Sigmoid colon (tissue), 7 donors: ENCODE data around the gene TAF11L14. TPM values are rescaled to one million over a fixed set of nuclear protein-coding genes. Genes with fewer than 3 reads are reported as not detected.

ENCODE experiments used
- DNase-seq: peaks from one replicate; pipeline ENCODE4 v3.0.0-alpha.2; 2019
- H3K27ac ChIP-seq, 4 donors: fragments of 200-600 bp; sonication (generic); one replicate each; pipeline ENCODE4 v1.5.1; 2016 to 2019; ENCODE audit warnings: mild to moderate bottlenecking in 1 of 4
- H3K27me3 ChIP-seq, 3 donors: fragments of 200-600 bp; sonication (generic); one replicate each; pipeline ENCODE4 v1.5.1; 2019; ENCODE audit warnings: mild to moderate bottlenecking in 1 of 3
- H3K36me3 ChIP-seq, 4 donors: fragments of 200-600 bp; sonication (generic); one replicate each; pipeline ENCODE4 v1.5.1; 2016 to 2019
- H3K4me1 ChIP-seq, 4 donors: fragments of 200-600 bp; sonication (generic); one replicate each; pipeline ENCODE4 v1.5.1; 2017 to 2019
- H3K4me3 ChIP-seq, 4 donors: fragments of 200-600 bp; sonication (generic); one replicate each; pipeline ENCODE4 v1.5.1; 2017 to 2019; ENCODE audit warnings: mild to moderate bottlenecking in 2 of 4, moderate library complexity in 1 of 4
- H3K9me3 ChIP-seq, 4 donors: fragments of 200-600 bp in 3 of 4; sonication (generic) in 3 of 4; one replicate each; pipeline versions ENCODE4 v1.5.1 to v1.6.1; 2013 to 2019
- CTCF ChIP-seq, 4 experiments: fragments of 450-650 bp in 3 of 4; fragments of 200-600 bp in 1 of 4; IDR thresholded peaks; one replicate each; pipeline ENCODE4 v1.5.1; 2016 to 2019; ENCODE audit warnings: antibody characterized with exemption in 4 of 4, mild to moderate bottlenecking in 3 of 4, moderate library complexity in 2 of 4
- EP300 ChIP-seq, 4 donors: sonication (generic); formaldehyde crosslinking; IDR thresholded peaks; one replicate each; pipeline ENCODE4 v1.6.1; 2017; ENCODE audit warnings: antibody characterized with exemption in 4 of 4
- POLR2A ChIP-seq, 2 donors: fragments of 450-650 bp; IDR thresholded peaks; one replicate each; pipeline ENCODE4 v1.6.1; 2016; ENCODE audit warnings: antibody characterized with exemption in 2 of 2, mild to moderate bottlenecking in 2 of 2, moderate library complexity in 2 of 2
- POLR2AphosphoS5 ChIP-seq, 4 donors: sonication (generic); formaldehyde crosslinking; IDR thresholded peaks; one replicate each; pipeline ENCODE4 v1.6.1; 2017; ENCODE audit warnings: antibody characterized with exemption in 4 of 4
- WGBS, 2 donors: extraction: QIAGEN DNeasy Blood & Tissue Kit; methylation state at CpG; one replicate each; pipeline ENCODE4 v1.1.7; 2013; 5-methylcytosine and 5-hydroxymethylcytosine counted together
- intact Hi-C: fragments of 100-400 bp; cut with DNase I; formaldehyde crosslinking; loops from one replicate; pipeline ENCODE4 v1.15.1; 2023
- polyA plus RNA-seq, 3 donors: library from polyadenylated mRNA; stranded (reverse); fragments of 200-250 nt; gene quantifications; one replicate each; pipeline ENCODE4 v1.2.3, GENCODE V29; 2013
- small RNA-seq, 3 donors: library from RNA; depleted of rRNA; stranded (forward); fragments of <200 nt; gene quantifications; one replicate each; pipeline ENCODE3, GENCODE V24; 2016
- total RNA-seq, 4 donors: library from RNA; depleted of rRNA; stranded (reverse); fragments of >200 nt; gene quantifications; one replicate each; pipeline ENCODE4 v1.1.0, GENCODE V29; 2016
- donor health status: healthy with polysubstance abuse.
- donor health status: Bipolar disorder and iron deficiency.
- donor health status: healthy.

The TAF11L14 gene
- total and polyA plus RNA-seq, 7 donors: not detected

- Histone ChIP-seq H3K9me3 (no peaks in the 10 kb centered on the region), H3K36me3 (no peaks in the 10 kb centered on the region), H3K4me3 (no peak overlapping the region), H3K27ac (no peak overlapping the region), H3K27me3 (peaks cover 0 to 6% (median 0%) of the 10 kb centered on the region in 3 donors), H3K4me1 (no peaks in the 10 kb centered on the region)
- 79 to 83% methylated on average over 4 of the region's 4 CpGs for WGBS, 2 donors
- TF ChIP-seq POLR2AphosphoS5 (IDR thresholded peaks at IDR 0.05): no peak
- TF ChIP-seq POLR2A (IDR thresholded peaks at IDR 0.05): no peak
- no peak for TF ChIP-seq CTCF (IDR thresholded peaks at IDR 0.05)
- TF ChIP-seq EP300 (IDR thresholded peaks at IDR 0.05): no peak
- no peak for DNase-seq
- intact Hi-C loops: no loop called here
Measured at GRCh38 chr5:17678751-17679324, 44.6 kb downstream of the TAF11L14 start.

- Histone ChIP-seq H3K4me3 (no peak overlapping the region), H3K27ac (no peak overlapping the region), H3K36me3 (no peaks in the 10 kb centered on the region), H3K27me3 (peaks cover 0 to 6% (median 0%) of the 10 kb centered on the region in 3 donors), H3K9me3 (no peaks in the 10 kb centered on the region), H3K4me1 (no peaks in the 10 kb centered on the region)
- TF ChIP-seq CTCF (IDR thresholded peaks at IDR 0.05): no peak
- no peak for TF ChIP-seq POLR2AphosphoS5 (IDR thresholded peaks at IDR 0.05)
- no peak for TF ChIP-seq EP300 (IDR thresholded peaks at IDR 0.05)
- TF ChIP-seq POLR2A (IDR thresholded peaks at IDR 0.05): no peak
- DNase-seq: no peak
- 89% methylated on average over 8 of the region's 8 CpGs for WGBS, 2 donors
- intact Hi-C loops: no loop called here
Measured at GRCh38 chr5:17679597-17680203, 45.4 kb downstream of the TAF11L14 start.

- H3K27me3 ChIP-seq: peaks cover 0 to 6% (median 0%) of the 10 kb centered on the region in 3 donors
- 79 to 80% methylated on average over 2 of the region's 2 CpGs for WGBS, 2 donors
- H3K36me3 ChIP-seq: no peaks in the 10 kb centered on the region
- H3K4me1 ChIP-seq: no peaks in the 10 kb centered on the region
- no peak for DNase-seq
- intact Hi-C loops: no loop called here
- no peak for TF ChIP-seq POLR2AphosphoS5 (IDR thresholded peaks at IDR 0.05)
- TF ChIP-seq EP300 (IDR thresholded peaks at IDR 0.05): no peak
- no peak for TF ChIP-seq POLR2A (IDR thresholded peaks at IDR 0.05)
- no peak for TF ChIP-seq CTCF (IDR thresholded peaks at IDR 0.05)
- no peaks in the 10 kb centered on the region for H3K9me3 ChIP-seq
- no peak overlapping the region for H3K4me3 ChIP-seq
- no peak overlapping the region for H3K27ac ChIP-seq
Measured at GRCh38 chr5:17680737-17681136, 46.5 kb downstream of the TAF11L14 start.

Small RNA genes lying within 50 kb of the gene (small RNA-seq; reads per million reads assigned to genes)
- 0 reads per million in 3 donors for gene AC233724.1
- gene AC233724.12: 0 reads per million in 3 donors
- 0 reads per million in 3 donors for gene AC233724.2
- 0 reads per million in 3 donors for gene AC233724.3
- 0 reads per million in 3 donors for gene AC233724.4
- 0 reads per million in 3 donors for gene AC233724.6
- gene AC233724.7: 0 reads per million in 3 donors

Other genes starting within 250 kb of the TAF11L14 start
- not detected for gene TAF11L2, start 136.2 kb upstream of the TAF11L14 start, total RNA-seq
- gene TAF11L2, start 136.2 kb upstream of the TAF11L14 start, polyA plus RNA-seq: not detected
- gene TAF11L3, start 116.1 kb upstream of the TAF11L14 start, total RNA-seq: not detected
- gene TAF11L3, start 116.1 kb upstream of the TAF11L14 start, polyA plus RNA-seq: not detected
- gene TAF11L4, start 112.7 kb upstream of the TAF11L14 start, total RNA-seq: not detected
- gene TAF11L4, start 112.7 kb upstream of the TAF11L14 start, polyA plus RNA-seq: not detected
- not detected for gene TAF11L5, start 109.2 kb upstream of the TAF11L14 start, total RNA-seq
- not detected for gene TAF11L5, start 109.2 kb upstream of the TAF11L14 start, polyA plus RNA-seq
- not detected for gene TAF11L6, start 105.8 kb upstream of the TAF11L14 start, total RNA-seq
- not detected for gene TAF11L6, start 105.8 kb upstream of the TAF11L14 start, polyA plus RNA-seq
- gene TAF11L7, start 48.7 kb upstream of the TAF11L14 start, total RNA-seq: not detected
- gene TAF11L7, start 48.7 kb upstream of the TAF11L14 start, polyA plus RNA-seq: not detected
- gene TAF11L8, start 43.5 kb upstream of the TAF11L14 start, total RNA-seq: not detected
- gene TAF11L8, start 43.5 kb upstream of the TAF11L14 start, polyA plus RNA-seq: not detected
- gene TAF11L9, start 40.1 kb upstream of the TAF11L14 start, total RNA-seq: not detected
- gene TAF11L9, start 40.1 kb upstream of the TAF11L14 start, polyA plus RNA-seq: not detected
- gene TAF11L10, start 36.6 kb upstream of the TAF11L14 start, total RNA-seq: not detected
- not detected for gene TAF11L10, start 36.6 kb upstream of the TAF11L14 start, polyA plus RNA-seq
- not detected for gene TAF11L11, start 30.3 kb upstream of the TAF11L14 start, total RNA-seq
- gene TAF11L11, start 30.3 kb upstream of the TAF11L14 start, polyA plus RNA-seq: not detected
- not detected for gene TAF11L12, start 24.1 kb upstream of the TAF11L14 start, total RNA-seq
- not detected for gene TAF11L12, start 24.1 kb upstream of the TAF11L14 start, polyA plus RNA-seq
- gene TAF11L13, start 2.4 kb upstream of the TAF11L14 start, total RNA-seq: not detected
- not detected for gene TAF11L13, start 2.4 kb upstream of the TAF11L14 start, polyA plus RNA-seq